Cardiac muscle cell (in vitro differentiated cells and primary cell): ENCODE measurements around the gene USPL1. TPM values are rescaled to one million over a fixed set of nuclear protein-coding genes. Genes with fewer than 3 reads are reported as not detected.

Experiments
- DNase-seq, 2 donors: peaks; one replicate each; pipeline versions ENCODE4 v3.0.0 to v3.0.0-alpha.2; 2010 to 2017; ENCODE audit warnings: low read depth in 1 of 2, low spot score in 1 of 2
- H3K27ac ChIP-seq: fragments of 200-600 bp; sonication (generic); 2 replicates; pipeline ENCODE4 v1.5.1; 2016
- H3K27me3 ChIP-seq: fragments of 200-600 bp; sonication (generic); 2 replicates; pipeline ENCODE4 v1.6.0; 2016; ENCODE audit warnings: control low read depth
- H3K36me3 ChIP-seq: fragments of 200-600 bp; sonication (generic); 2 replicates; pipeline ENCODE4 v1.5.1; 2016; ENCODE audit warnings: control low read depth
- H3K4me1 ChIP-seq: fragments of 200-600 bp; sonication (generic); 2 replicates; pipeline ENCODE4 v1.8.1; 2017; ENCODE audit warnings: low read depth, mild to moderate bottlenecking, mixed run types
- H3K4me3 ChIP-seq: fragments of 200-600 bp; sonication (generic); 2 replicates; pipeline ENCODE4 v1.5.1; 2016; ENCODE audit warnings: mild to moderate bottlenecking
- H3K9me3 ChIP-seq: fragments of 200-600 bp; sonication (generic); 2 replicates; pipeline ENCODE4 v1.5.1; 2017; ENCODE audit warnings: low read depth, mild to moderate bottlenecking, control low read depth
- polyA plus RNA-seq: library from polyadenylated mRNA; unstranded; fragments of >200 nt; fragmentation: Nextera tagmentation; extraction: Ambion mirVana; gene quantifications from 2 replicates; pipeline ENCODE4 v1.2.1, GENCODE V29; 2016
- total RNA-seq: library from RNA; depleted of rRNA; stranded (reverse); fragments of >200 nt; gene quantifications from 2 replicates; pipeline ENCODE4 v1.2.3, GENCODE V29; 2016
- TF ChIP-seq, protein P1 (sequence below): IDR thresholded peaks from 2 replicates; pipeline ENCODE4 v1.5.1; 2012; ENCODE audit warnings: low read depth, mild to moderate bottlenecking, low read length

Gene USPL1
- total and polyA plus RNA-seq, 2 experiments from 2014 or later = 13.9 to 15.6 TPM

DNA sequence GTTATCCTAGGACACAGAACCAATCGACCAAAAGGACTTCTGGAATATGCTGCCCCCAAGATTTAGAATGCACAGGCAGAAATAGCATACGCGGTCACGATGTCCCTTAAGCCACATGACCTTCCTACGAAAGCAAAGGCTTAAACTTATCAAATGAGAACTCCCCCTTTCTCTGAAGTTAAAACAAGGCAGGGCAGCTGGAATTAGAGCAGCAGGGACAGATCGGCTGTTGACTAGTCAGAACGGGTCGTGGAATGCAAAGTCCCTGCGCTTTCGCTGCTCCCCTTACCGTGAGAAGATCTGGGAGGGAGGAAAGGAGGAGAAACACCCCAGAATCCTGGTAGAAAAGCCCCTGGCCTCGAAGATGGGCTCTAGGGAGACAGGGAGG, 799 bp upstream of the USPL1 start:
- Histone ChIP-seq H3K36me3 (peaks cover 1% of the 10 kb centered on the region), H3K9me3 (no peaks in the 10 kb centered on the region), H3K27me3 (no peaks in the 10 kb centered on the region), H3K4me1 (peaks cover 25% of the 10 kb centered on the region), H3K27ac (peak overlapping the region; percentile 100), H3K4me3 (peak overlapping the region; percentile 52)
- TF ChIP-seq, protein P1, sequence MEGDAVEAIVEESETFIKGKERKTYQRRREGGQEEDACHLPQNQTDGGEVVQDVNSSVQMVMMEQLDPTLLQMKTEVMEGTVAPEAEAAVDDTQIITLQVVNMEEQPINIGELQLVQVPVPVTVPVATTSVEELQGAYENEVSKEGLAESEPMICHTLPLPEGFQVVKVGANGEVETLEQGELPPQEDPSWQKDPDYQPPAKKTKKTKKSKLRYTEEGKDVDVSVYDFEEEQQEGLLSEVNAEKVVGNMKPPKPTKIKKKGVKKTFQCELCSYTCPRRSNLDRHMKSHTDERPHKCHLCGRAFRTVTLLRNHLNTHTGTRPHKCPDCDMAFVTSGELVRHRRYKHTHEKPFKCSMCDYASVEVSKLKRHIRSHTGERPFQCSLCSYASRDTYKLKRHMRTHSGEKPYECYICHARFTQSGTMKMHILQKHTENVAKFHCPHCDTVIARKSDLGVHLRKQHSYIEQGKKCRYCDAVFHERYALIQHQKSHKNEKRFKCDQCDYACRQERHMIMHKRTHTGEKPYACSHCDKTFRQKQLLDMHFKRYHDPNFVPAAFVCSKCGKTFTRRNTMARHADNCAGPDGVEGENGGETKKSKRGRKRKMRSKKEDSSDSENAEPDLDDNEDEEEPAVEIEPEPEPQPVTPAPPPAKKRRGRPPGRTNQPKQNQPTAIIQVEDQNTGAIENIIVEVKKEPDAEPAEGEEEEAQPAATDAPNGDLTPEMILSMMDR = no peak
- peak; percentile 89 to 93 for DNase-seq

DNA sequence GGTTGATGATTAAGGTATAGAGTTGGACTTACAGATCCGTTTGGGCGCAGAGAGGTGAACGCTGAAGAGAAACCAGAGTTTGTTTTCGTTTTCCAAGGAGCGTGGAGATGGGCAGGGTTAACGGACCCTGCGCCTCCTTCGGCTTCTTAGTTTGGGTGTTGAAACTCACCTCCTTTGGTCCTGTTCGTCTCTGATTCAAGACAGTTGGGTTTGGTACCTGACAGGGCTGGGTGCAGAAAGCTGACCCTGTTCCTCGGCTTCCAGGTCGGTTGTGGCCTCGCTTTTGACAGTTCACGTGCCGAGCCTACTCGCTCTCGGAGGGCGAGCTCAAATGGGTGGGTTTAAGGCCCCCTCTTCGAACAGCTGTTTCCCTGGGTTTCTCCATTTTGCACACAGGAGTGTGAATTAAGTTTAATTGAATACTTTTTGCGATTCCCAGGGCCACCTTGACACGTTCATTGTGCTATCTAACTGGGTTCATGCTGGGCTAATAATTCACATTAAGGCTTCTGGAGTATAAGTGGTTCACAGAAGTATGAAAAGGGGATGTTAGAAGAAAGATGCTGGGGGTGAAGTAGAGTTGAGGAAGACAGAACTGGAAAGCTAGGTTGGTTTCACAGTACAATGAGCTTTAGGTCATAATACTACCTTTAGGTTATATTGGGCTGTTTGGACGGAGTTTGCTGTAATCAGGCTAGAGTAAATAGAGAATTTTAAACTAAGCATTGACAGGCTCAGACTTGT, 638 bp downstream of the USPL1 start:
- Histone ChIP-seq H3K4me1 (peaks cover 25% of the 10 kb centered on the region), H3K9me3 (no peaks in the 10 kb centered on the region), H3K36me3 (peaks cover 7% of the 10 kb centered on the region), H3K4me3 (peak overlapping the region; percentile 89), H3K27ac (peak overlapping the region; percentile 69), H3K27me3 (no peaks in the 10 kb centered on the region)
- DNase-seq = peak in 1 of 2 donors; percentile 14
- TF ChIP-seq, protein P1 = no peak

DNA sequence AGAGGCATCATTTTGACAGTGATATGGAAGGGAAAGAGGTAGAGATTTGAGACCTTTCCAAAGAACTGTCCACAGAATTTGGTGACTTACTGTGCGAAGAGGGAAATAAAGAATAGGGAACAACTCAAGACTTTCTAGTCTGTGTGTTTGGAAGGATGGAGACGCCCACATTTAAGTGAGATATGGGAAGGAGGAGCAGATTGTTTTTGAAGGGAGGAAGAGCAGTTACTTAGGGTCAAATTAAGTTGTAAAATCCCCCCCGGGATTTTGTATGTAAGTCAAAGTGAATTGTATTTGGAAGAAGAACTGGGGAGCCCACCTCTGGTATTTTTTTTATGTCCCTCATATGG, 1.2 kb downstream of the USPL1 start:
- H3K4me3 ChIP-seq = peak overlapping the region; percentile 89
- TF ChIP-seq, protein P1 = no peak
- no peak for DNase-seq
- H3K9me3 ChIP-seq = no peaks in the 10 kb centered on the region
- H3K36me3 ChIP-seq = peaks cover 12% of the 10 kb centered on the region
- H3K27ac ChIP-seq = no peak overlapping the region
- H3K27me3 ChIP-seq = no peaks in the 10 kb centered on the region
- peaks cover 25% of the 10 kb centered on the region for H3K4me1 ChIP-seq

DNA sequence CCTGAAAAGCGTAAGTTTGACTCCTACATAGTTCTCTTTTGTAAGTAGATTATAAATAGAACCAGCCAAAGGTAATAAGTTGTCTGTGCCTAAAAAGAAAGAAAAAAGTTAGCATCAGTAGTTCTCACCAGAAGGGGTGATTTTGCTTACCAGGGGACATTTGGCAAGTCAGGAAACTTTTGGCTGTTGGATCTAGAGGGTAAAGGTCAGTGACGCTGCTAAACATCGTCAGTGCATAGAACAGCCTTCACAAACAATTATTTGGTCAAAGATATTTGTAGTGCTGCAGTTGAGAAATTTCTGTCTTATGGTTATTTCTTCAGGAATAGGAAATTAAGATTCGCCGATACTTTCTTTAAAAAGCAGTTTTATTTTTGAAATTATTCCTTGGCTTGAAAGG, 2.0 kb downstream of the USPL1 start:
- TF ChIP-seq, protein P1 = no peak
- H3K36me3 ChIP-seq = peaks cover 12% of the 10 kb centered on the region
- peaks cover 25% of the 10 kb centered on the region for H3K4me1 ChIP-seq
- H3K9me3 ChIP-seq = no peaks in the 10 kb centered on the region
- peak in 1 of 2 donors; percentile 20 for DNase-seq
- H3K27me3 ChIP-seq = no peaks in the 10 kb centered on the region
- no peak overlapping the region for H3K27ac ChIP-seq
- peak overlapping the region; percentile 89 for H3K4me3 ChIP-seq

DNA sequence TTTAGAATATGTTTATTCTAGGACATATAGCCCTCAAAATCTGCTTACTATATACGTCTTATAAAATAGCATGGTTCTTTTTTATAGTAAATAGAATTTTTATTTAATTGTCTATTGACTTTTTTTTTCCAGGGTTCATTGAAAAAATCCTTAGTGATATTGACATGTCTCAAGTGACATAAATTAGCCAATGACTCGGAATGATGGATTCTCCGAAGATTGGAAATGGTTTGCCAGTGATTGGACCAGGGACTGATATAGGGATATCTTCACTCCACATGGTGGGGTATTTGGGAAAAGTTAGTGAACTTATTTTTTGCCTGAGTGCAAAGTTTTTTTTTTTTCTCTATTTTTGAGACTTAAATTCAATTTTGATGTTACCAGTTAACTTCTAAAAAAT, 3.2 kb downstream of the USPL1 start:
- peaks cover 20% of the 10 kb centered on the region for H3K4me1 ChIP-seq

More for the DNA sequence above, 3.2 kb downstream of the USPL1 start:
- TF ChIP-seq, protein P1 = no peak
- no peak for DNase-seq
- Histone ChIP-seq H3K27ac (no peak overlapping the region), H3K27me3 (no peaks in the 10 kb centered on the region), H3K36me3 (peaks cover 12% of the 10 kb centered on the region), H3K9me3 (no peaks in the 10 kb centered on the region), H3K4me3 (no peak overlapping the region)
